Activated T-helper 9 cell treated with anti-CD3 and anti-CD28 coated beads, Interleukin-2, amount 50 U/mL, for 16 hours (primary cell): ENCODE measurements around the gene PTPA.
"Not testable (repeated sequence)": the region's sequence is repeated elsewhere in the genome, so short reads cannot be mapped to it uniquely, and the experiment has no call there.

Experiments
- DNase-seq: peaks from one replicate; pipeline ENCODE4 v3.0.0-alpha.2; 2020; ENCODE audit warnings: low read depth

Gene PTPA

GRCh38 chr9:129177791-129178567 is 66.8 kb downstream of the PTPA start, which contains the start of gene IER5L:
IER5L (minus strand) TSS chr9:129178261; CDS start chr9:129178052, 209 bp downstream.
- DNase-seq: peak; percentile 89

GRCh38 chr9:129178568-129179382 is 67.6 kb downstream of the PTPA start:
- DNase-seq: no peak

DNA sequence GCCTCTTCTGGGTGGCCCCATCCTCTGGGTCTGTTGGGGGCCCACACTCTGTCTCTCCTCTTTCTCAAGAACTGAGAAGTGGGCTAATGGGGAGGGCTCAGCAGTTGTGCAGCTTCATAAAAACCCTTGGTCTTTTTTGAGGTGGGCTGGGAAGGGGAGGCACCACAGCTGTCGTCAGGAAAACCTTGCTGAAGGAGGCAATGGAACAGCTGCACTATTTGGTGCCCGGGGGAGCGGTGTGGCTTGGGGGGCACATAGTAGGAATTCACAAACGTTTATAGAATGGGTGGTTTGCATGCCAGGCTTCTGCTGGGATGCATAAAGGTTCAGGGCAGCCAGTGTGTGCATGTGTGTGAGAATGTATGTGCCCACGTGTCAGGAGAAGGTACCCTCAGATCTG is 70.0 kb downstream of the PTPA start:
- DNase-seq: no peak

GRCh38 chr9:129182122-129182521 is 70.9 kb downstream of the PTPA start:
- DNase-seq: no peak

DNA sequence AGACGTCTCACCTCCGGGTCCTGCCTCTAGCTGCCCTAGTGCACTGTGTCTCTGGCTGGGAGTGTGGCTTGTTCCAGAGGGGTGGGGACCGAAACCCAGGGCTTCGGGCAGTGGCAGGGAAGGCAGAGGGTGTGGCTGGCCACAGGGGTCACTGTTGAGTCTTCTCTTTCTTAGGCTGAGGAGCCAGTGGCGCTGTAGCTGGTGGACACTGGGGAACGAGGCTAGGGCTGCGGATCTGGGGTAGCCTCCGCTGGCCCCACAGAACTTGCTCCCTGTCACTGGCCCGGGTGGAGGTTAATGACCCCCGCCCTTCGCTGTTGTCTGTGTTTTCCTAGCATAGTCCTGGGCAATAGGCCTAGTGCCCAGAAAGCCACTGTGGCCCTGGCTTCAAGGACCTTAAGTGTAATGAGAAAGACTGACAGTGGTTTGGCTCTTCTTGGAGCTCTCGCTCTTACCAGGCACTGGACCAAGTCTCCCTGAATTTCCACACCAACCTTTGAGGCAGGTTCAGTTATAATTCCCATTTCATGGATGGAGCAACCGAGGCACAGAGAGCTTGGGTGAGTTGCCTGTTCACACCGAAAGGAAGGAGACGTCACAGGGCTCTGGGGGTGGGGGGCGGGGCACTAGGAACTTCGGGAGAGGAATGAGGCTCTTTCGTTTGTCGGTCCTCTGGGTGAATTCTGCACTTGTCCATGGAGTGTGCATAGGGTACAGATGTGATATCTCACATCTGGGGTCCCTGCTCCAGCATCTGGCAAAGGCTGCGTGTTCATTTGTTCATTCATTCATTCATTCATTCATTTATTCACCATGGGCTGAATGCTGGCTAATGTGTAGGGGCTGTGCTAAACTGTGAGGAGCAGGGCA is 71.6 kb downstream of the PTPA start:
- DNase-seq: no peak

DNA sequence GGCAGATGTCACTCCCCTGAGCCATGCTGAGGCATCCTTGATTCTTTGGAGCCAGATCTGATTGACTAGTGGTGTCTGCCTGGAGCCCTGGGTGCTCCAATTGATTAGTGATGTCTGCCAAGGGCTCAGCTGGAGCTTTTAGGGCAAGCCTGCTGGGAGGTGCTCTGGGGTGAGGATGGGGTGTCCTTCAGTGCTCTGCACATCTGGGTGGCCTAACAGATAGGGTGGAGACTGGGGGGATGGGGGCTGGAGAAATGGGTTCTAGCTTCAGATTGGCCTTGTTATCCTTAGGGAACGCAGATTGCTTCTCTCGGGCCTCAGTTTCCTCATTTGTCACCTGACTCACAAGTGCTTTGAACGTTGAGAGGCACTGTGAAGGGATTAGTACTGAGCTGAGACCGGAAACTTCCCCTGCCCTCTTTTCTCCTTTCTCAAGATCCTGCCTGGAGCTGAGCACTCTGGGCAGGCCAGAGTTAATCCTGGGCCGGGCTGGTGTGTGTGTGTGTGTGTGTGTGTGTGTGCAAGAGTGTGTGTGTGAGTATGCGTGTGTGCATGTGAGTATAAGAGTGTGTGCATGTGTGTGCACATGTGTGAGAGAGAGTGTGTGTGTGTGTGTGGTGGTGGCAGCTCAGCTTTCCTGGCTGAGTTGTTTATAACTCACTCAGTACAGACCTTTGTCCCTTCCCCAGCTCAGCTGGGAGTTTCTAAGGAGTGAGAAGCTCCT is 72.4 kb downstream of the PTPA start:
- DNase-seq: no peak

DNA sequence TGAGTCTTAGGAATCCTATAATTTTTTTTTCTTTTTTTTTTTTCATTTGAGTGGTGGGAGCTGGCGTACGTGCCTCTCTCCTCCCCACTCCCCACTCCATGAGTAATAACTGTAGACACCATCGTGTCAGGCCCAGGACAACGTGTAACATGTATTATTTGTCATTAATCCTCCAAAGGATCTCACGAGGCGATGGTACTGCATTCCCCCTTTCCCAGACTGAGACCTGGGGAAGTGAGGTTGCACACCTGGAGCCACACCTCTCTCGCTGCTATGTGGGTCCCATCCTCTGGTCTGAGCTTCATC is 73.0 kb downstream of the PTPA start:
- no peak for DNase-seq

GRCh38 chr9:129184596-129185122 is 73.4 kb downstream of the PTPA start:
- no peak for DNase-seq

DNA sequence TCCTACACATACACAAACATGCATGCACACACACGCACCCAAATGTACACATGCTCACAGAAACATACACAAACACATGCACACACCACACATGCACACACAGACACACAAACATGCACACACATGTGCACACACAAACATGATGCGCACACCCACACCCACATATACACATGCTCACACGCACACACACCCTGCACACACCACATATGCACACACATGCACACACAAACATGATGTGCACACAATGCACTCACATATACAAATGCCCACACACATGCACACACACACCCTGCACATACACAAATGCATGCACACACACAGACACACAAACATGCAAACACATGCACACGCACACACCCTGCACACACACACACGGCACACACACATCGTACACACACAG is 74.2 kb downstream of the PTPA start:
- DNase-seq: no peak

DNA sequence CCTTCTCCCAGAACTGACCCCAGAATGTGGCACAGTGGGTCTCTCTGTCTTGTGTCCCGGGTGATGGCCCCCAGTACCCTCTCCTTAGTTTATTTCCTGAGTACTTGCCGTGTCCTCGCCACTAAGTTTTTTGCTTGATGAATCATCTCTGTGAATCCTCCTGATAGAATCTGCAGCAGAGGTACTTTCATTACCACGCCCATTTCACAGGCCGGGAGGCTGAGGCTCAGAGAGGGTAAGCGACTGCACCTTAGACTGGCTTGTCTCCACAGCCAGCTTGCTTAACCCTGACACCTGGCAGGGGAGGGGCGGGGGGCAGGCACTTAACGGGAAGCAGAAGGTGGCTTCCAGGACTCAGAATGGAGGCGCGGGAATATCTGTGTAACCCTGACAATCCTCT is 74.8 kb downstream of the PTPA start:
- no peak for DNase-seq

DNA sequence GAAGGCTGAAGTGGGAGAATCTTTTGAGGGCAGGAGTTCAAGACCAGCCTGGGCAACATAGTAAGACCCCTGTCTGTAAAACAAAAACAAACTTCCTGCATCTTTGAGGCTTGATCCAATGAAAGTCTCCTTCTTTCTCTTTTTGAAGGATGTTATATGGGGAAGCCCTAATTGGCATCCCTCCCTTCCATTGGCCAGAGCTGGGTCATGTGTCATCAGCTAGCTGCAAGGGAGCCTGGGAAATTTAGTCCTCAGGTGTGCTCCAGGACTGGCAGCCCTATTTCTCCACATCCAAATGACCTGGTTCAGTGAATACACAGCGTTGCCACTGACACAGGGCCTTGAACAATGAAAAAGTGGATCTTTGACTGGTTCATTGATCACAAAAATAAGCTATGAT is 75.8 kb downstream of the PTPA start:
- no peak for DNase-seq

DNA sequence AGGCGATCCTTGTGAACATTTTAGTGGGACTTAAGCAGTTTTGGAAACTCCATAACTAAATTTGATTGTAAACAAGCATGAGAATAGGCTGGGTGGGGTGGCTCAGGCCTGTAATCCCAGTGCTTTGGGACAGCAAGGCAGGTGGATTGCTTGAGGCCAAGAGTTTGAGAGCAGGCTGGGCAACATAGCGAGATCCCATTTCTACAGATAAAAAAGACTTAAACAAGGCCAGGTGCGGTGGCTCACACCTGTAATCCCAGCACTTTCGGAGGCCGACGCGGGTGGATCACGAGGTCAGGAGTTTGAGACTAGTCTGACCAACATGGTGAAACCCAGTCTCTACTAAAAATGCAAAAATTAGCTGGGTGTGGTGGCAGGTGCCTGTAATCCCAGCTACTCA is 78.8 kb downstream of the PTPA start:
- DNase-seq: not testable (repeated sequence)

DNA sequence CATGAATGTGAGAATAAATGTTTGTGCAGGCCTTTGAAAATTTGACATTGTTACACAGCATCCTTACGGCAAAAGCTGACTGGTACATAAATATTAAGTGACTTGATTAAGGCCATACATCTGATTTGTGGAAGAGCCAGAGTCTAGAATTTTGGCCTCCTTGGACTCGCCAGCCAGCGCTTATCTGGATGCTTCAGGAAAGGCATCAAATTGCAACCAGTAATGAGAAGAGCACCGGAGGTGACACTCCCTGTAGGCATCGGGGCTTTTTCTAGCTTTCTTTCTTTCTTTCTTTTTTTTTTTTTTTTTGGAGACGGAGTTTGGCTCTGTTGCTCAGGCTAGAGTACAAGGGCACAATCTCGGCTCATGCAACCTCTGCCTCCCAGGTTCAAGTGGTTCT is 80.0 kb downstream of the PTPA start:
- DNase-seq: no peak

GRCh38 chr9:129193655-129194054 is 82.4 kb downstream of the PTPA start:
- DNase-seq: no peak

DNA sequence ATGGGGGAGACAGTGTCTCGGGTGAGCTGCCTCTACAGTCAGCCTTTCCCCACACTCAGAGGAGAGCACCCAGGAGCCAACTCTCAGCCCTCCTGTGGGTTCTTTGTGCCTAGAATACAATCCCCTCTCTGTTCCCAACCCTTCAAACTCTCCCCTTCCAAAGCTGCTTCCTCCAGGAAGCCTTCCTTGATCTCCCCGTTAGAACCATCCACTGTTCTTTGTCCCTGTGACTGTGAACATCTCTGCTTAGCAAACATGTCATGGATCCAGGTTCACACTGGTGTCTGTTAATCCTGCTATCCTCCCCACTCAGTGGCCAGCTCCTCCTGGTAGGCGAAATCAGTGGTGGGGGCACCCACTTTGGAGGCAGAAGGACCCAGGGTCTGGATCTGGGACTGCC is 83.0 kb downstream of the PTPA start:
- no peak for DNase-seq

GRCh38 chr9:129195606-129196005 is 84.4 kb downstream of the PTPA start:
- no peak for DNase-seq

GRCh38 chr9:129197045-129197444 is 85.8 kb downstream of the PTPA start:
- not testable (repeated sequence) for DNase-seq

DNA sequence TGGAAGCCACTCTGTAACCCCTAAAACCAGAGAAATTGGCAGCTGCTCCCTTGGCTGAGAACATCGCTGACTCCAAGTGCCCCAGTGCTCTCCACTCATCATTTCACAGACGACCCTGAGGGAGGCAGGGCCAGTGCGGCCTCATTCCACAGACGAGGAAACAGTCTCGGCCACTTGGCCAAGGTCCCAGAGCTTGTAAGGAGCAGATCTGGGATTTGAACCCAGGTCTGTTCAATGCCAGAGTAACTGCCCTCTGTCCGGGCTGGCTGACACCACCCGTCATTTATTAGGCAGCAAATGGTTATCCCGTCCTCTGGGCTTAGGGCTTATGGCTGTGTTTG is 86.7 kb downstream of the PTPA start:
- DNase-seq: no peak
